ENCODE measurements around the gene RBM4B.
A peak's percentile ranks its signal among the peaks of the same experiment; 100 is the strongest.
"Not testable (repeated sequence)": the region's sequence is repeated elsewhere in the genome, so short reads cannot be mapped to it uniquely, and the experiment has no call there.

Gene RBM4B, protein sequence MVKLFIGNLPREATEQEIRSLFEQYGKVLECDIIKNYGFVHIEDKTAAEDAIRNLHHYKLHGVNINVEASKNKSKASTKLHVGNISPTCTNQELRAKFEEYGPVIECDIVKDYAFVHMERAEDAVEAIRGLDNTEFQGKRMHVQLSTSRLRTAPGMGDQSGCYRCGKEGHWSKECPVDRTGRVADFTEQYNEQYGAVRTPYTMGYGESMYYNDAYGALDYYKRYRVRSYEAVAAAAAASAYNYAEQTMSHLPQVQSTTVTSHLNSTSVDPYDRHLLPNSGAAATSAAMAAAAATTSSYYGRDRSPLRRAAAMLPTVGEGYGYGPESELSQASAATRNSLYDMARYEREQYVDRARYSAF

DNA sequence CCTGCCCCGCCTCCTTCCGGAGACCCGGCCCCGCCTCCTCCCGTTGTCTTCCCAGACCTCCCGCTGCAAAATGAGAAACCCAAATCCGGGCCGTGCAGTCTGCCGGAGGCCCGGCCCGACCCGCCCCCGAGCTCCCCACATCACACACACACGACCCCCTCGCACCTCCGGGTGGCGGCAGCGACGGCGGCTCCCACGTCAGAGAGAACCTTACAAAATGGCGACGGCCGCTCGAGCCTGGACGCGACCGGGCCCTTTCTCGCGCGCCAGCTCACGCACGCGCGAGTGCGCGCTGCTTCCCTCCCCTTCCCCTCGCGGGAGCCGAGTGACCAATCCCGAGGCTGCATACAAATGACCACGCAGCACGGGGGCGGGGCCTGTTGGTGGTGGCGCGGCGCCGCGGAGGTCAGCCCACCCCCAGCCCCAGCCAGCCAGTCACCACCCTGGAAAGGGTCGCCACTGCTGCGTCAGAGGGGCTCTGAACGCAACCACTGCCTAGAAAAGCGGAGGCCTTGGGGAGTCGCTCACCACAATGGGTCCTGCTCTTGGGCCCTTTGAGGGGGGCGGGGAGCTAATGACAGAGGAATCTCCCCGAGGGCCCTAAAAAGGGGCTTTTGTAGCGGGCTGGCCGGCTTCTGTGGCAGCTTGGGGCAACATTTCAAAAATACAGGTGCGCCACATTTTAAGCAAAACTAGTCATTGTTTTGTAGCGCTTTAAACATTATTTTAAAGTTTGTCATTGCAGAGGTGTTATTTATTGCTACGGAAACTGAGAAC lies at the start of gene RBM4B:
Gene RBM4B, minus strand, starts transcription at position 289 of the 777 bp plus-strand sequence. CDS start 808 bp downstream, outside the sequence.
- DNase-seq (ENCODE audit: low read depth, low spot score), result peak; percentile 99

- peak; percentile 82 for DNase-seq (ENCODE audit: low read depth, low spot score)
Observed at GRCh38 chr11:66725647-66726046, 48.0 kb upstream of the RBM4B start.

DNA sequence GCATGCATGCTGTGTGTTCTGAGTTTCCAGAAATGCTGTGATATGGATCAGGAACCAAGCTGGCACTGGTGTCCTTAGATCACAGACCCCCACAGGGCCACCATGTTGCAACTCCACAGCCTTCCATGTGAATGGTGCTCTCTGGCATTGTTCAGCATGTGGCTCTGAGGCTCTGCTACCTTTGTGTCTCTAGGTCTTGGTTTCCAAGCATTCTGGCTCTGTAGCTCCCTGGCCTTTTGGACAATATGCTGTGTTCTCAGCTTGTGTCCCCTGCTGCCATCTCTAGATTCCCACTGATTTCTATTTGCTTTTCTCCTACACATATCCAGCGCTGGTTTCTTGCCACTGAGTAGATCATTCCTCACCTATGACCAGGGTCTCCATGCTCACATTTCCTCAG lies 47.4 kb upstream of the RBM4B start:
- DNase-seq (ENCODE audit: low read depth, low spot score), result no peak

GRCh38 chr11:66724167-66724566 lies 46.5 kb upstream of the RBM4B start:
- not testable (repeated sequence) for DNase-seq (ENCODE audit: low read depth, low spot score)

- no peak for DNase-seq (ENCODE audit: low read depth, low spot score)
Observed at GRCh38 chr11:66723693-66724092, 46.0 kb upstream of the RBM4B start.

DNA sequence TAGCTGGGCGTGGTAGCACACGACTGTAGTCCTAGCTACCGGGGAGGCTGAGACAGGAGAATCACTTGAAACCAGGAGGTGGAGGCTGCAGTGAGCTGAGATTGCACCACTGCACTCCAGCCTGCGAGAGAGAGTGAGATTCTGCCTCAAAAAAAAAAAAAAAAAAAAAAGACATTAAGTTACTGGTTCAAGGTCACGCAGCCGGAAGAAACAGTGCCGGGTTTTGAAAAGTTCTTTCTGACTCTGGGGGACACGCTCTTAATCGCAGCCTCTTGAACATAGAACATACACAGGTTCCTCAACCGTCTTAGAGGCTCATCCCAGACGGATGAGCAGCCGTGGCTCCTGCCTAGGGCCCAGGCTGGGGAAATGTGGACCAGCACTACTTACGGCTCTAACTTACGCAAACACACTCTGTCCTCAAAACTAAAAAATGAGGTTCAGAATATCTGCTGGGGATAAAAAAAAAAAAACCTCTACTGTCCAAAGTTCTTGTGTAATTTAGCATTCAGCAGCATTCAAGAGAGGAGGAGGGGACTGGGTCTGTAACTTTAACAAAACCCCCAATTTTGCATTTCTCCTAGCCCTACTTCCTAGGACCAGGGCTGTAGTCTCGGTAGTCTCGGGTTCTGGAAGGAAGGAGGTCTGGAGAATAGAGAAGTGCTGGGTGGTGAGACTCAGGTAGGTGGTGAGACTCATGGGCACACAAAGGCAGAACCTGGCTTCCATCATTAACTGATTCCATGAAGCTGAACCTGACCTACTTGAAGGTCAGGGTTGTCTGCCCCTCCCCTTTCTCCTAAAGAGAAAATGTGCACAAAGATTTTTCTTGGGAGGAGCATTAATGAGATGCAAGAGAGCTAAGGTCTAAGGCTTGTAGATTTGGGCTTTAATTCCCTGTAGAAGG lies 45.3 kb upstream of the RBM4B start:
- DNase-seq (ENCODE audit: low read depth, low spot score), result no peak

GRCh38 chr11:66721939-66722338 lies 44.3 kb upstream of the RBM4B start:
- no peak for DNase-seq (ENCODE audit: low read depth, low spot score)

GRCh38 chr11:66720899-66721470 lies 43.3 kb upstream of the RBM4B start:
- peak; percentile 35 for DNase-seq (ENCODE audit: low read depth, low spot score)

GRCh38 chr11:66720223-66720898 lies 42.7 kb upstream of the RBM4B start:
- peak; percentile 85 for DNase-seq (ENCODE audit: low read depth, low spot score)

DNA sequence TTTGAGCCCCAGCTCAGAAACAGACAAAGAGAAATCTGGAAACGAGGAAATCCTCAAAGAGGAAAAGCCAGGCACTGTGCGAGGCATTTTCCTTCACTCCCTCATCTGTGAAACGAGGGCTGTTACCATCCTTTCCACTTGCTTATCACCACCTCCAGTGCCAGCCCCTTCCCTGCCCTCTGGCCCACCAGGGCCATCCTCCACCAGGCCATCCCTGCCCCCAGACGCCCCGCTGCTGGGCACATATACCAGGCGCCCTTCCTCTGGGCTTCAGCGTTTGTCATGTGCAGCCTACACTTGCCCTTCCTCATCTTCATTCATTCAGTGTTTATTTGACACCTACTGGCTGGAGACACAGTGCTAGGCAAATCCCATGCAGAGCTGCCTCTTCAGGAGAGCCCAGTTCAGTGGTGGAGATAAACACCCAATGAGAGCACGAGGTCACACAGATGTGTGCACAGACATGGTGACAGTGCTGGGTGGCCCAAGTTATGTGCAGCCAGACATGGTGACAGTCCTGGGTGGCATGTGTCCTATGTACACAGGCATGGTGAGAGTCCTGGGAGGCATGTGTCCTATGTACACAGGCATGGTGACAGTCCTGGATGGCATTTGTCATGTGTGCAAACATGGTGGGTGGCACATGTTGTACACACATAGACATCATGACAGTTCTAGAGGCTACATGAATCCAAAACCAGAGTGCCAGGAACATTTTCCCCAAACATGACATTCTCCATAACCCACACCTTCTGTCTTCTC lies 41.6 kb upstream of the RBM4B start:
- no peak for DNase-seq (ENCODE audit: low read depth, low spot score)

DNA sequence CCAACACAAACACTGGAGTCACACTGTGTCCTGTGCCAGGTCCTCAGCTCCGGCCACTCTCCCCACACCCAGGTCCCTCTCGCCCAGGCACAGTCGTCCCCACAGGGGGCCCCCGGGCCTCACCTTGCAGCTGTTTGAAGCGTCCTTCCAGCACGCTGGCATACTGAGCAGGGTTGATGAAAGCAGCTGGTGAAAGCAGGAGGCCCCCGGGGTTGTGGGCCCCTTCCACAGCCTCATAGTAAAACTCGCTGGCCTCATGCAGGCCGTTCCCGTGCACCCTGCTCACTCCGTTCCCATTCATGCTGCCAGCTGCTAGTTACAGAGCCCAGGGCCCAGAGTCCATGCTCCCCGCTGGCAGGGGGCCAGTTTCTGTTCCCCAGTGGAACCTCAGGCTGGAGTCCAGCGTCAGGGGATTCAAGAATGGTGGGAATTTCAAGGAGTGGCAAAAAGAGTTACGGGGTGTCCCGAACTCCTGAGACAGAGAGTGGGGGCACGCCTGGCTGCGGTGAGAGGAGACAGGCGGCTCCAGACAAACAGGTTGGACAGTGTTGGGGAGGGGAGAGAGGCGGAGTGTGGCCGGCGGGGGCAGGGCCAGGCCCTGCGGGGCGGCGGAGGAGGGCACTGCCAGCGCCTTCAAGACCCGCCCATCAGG lies 40.8 kb upstream of the RBM4B start:
- peak; percentile 45 for DNase-seq (ENCODE audit: low read depth, low spot score)

GRCh38 chr11:66717925-66718319 lies 40.2 kb upstream of the RBM4B start:
- DNase-seq (ENCODE audit: low read depth, low spot score), result no peak

GRCh38 chr11:66716996-66717395 lies 39.3 kb upstream of the RBM4B start:
- DNase-seq (ENCODE audit: low read depth, low spot score), result no peak

DNA sequence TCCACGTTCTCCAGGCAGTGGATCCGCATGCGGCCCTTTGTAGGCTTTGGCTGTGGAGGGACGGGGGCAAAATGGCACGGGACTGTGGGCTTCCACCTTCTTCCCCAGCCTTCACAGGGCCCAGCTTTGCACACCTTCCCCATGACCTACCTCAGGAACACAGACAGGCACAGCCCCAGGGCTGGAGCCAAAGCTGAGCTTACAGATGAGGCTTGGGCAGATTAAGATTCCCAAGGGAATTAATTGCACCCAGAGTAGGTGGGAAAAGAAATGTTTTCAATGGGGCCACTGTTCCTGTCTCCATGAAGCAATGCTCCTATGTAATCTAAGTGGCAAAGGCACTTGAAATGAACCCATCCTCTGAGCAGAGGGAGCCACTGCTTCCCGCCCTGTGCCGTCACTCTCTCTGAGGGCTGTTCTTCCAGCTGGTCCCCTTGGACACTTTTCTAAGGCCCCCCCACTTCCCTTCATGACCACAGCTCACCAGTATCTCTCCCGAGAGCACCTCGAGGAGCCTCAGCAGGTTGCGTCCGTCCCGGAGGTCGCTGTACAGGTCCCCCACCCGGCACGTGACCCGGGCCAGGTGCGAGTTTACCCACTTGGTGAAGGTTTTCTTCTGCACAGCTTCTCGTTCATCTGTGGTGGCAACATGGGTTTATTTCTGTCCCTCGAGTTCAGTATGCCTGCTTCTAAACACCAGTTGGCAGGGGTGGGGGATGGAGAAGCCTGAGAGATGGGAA lies 37.8 kb upstream of the RBM4B start:
- no peak for DNase-seq (ENCODE audit: low read depth, low spot score)

GRCh38 chr11:66713746-66714480 lies 36.2 kb upstream of the RBM4B start:
- no peak for DNase-seq (ENCODE audit: low read depth, low spot score)

- no peak for DNase-seq (ENCODE audit: low read depth, low spot score)
Observed at GRCh38 chr11:66710384-66710930, 32.8 kb upstream of the RBM4B start.

- DNase-seq (ENCODE audit: low read depth, low spot score), result no peak
Observed at GRCh38 chr11:66708701-66709100, 31.0 kb upstream of the RBM4B start.

DNA sequence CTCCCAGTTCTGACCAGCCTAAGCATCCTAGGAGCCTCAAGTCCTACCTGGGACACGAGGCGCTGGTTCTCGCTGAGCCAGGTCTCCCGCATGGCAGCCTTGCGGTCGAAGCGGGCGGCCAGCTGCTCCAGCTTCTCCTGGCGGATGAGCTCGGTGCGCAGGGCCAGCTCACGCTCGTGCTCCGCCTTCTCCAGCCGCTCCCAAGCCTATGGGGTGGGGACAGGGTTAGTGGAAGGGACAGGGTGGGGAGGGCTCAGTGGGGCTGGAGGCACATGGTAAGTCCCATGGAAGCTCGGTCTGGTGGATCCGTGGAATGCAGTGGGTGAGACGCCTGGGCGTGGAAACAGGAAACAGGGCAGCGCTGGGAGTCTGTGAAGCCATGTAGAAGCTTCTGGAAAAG lies 30.4 kb upstream of the RBM4B start:
- DNase-seq (ENCODE audit: low read depth, low spot score), result no peak

Data from ELF-1 (cell line).